ENCODE data around the gene ERCC2. TPM values are rescaled to one million over a fixed set of nuclear protein-coding genes. Genes with fewer than 3 reads are reported as not detected.

ERCC2 gene
- 12.5 and 13.2 TPM in 2 replicates for total RNA-seq

DNA sequence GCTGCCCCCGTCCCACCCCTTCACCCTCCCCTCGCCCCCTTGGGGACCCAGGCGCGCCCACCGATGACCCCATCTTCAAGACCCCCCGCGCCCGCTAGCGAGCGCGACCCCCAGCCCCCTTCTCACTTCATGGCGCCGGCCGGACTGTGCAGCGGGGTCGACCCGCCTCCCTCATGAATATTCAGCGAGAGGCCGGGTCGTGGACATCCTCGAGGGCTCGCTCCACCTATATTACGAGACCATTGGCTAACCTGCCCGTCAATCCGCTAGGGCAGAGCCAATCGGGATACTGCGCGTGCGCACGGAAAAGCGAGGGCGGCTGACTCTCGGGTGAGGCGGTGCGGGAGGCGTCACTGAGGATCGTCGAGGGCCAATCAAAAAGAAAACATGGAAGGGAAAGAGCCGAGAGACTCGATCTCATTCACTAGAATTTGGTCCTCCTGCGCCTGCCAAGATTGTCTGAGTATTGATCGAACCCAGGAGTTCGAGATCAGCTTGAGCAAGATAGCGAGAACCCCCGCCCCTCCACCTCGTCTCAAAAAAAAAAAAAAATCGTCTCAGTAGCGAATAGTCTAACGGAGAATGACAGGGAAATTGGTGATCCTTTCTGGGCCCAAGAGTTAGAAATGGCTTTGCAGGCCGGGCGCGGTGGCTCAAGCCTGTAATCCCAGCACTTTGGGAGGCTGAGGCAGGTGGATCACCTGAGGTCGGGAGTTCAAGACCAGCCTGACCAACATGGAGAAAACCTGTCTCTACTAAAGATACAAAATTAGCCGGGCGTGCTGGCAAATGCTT, at the start of gene ERCC2:
Gene ERCC2 (minus strand): TSS at position 164 of the 795 bp plus-strand sequence. CDS start 33 bp downstream, at position 131.

DNA sequence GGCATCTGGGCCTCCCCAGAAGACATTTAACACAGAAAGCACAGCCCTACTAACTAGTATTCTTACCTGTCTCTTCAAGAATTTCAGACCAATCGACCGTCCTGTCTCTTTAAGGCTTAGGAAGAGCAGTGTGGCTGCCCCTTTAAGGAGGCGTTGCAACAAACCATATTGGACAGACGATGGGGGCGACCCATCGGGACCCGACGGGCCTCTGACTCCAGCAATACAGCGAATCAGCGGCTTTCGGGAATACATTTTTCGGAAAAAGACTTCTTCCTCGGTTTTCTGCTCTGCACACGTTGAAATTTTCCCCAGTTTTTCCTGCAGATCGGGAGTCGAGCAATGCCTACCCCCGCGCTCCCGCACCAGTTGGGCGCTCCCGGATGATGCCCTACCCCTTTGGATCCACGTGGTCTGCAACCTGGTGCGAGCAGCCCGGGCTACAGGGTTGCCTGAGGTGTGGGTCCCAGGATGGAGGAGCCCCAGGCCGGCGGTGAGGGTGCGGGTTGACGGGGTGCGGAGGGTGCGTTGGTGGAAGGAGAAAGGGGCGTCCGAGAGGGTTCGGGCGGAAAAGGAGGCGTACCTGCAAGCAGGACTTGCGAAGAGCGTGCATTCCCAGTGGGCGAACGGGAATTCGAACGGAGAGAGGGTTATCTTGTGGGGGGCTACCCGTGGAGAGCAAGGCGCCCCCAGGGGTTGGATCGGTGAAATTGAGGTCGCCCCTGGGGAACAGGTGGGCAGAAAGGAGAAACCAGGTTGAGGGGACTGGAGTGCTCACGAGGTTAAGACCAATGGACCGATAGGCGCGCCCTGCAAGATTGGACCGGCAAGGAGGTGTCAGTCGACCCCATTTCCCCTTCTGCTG, 36.1 kb upstream of the ERCC2 start, which contains the start of gene POLR1G:
Gene POLR1G (plus strand): TSS at position 419 of the 865 bp plus-strand sequence. CDS start 53 bp downstream, at position 472.

DNA sequence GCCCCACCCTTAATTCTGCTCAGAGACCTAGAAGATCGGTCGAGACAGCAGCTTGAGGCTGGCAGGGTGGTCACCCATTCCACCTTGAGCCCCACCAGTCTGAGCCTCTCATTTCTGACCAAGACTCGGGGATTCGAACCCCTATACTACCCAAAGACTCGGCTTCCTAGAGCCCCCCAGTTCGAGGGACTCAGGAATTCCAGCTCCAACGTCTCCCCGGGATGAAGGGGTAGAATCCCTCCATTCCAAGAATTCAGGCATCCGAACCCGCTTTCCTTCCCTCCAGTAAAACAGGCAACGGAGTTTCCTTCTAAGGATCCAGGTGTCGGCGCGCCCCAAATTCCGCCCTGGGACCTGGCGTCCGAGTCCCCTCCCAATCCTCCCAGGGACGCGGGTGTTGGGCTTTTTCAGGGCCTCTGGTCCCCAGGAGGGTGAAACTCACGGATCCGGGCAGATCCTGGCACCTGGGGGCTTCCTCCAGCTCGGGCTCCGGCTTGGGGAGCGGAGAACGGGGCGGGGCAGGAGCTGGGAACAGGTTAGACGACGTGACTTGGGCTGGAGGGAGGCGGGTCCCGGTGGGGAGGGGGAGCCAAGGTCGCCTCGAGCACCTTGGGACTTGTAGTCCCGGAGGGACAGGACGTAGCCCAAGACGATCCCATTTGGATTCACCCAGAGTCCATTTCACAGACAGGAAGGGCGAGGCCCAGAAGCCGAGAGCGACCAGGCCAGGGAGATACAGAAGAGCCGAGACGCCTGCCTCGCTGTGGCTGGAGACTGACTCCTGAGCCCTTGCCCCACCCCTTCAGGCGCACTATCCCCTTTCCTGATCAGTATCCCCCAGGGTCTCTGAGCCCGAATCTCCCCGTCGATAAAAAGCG, 34.4 kb upstream of the ERCC2 start, which contains the start of gene PPP1R13L:
Gene PPP1R13L (minus strand): TSS at position 513 of the 878 bp plus-strand sequence. CDS start 6,751 bp downstream, outside the sequence.

DNA sequence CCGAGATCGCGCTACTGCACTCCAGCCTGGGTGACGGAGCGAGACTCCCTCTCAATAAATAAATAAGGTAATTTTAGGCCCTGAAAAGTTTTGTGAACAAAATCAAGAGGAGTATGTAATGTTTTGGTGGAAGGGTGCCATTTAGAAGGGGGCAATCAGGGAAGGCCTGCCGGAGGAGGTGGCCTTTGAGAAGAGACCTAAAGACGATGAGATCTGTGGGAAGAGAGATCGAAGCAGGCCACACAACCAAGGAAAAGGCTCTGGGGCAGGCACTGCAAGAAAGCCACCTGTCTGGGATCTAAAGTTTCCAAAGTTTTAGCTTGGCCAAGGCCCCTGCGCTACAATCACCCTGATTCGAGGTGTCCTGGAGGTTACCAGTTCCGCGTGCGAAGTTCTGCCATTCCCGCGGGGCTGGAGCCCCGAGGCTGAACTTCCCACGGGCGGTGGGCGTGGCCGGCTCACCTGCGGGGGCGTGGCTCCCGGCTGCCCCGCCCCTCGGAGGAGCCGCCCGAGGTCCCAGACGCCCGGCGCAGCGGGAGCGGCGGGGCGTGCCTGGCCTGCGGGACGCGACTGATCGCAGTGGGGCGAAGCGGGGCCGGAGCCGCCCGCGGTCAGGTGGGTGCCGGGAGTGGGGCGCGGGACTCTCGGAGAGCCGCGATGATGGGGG, 30.0 kb downstream of the ERCC2 start, which contains the start of gene KLC3:
Gene KLC3 (plus strand): TSS at position 519 of the 667 bp plus-strand sequence. CDS start 4,792 bp downstream, outside the sequence.

DNA sequence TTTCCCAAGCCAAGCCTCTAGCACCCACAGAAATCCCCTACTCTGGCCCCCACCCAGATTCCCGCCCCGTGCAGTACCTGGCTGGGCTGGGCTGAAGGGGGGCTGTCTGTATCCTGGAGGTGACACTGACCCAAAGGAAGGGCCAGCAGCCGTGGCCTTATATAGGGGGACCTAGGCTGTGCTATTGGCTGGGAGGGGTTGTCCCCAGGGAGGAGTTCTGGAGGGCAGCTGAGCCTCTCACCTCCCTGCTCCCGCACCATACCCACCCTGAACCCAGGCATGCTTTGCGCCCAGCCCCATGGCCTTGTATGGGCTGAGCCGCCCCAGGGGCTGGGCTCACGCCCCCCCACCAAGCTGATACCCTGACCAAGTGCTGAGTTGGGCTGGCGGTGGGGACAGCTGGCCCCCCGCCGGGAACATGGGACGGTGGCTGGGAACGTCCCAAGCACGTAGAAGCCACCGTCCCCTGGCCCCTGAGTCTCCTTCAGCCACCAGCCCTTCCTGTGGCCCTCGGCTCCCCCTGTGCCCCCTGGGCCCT, 47.6 kb downstream of the ERCC2 start, which contains the start of gene CKM:
Gene CKM (minus strand): TSS at position 132 of the 538 bp plus-strand sequence. CDS start 3,162 bp downstream, outside the sequence.

Other genes starting within 250 kb of the ERCC2 start
- gene NKPD1, start 209.6 kb downstream of the ERCC2 start, total RNA-seq = 0.47 and 0.52 TPM in 2 replicates
- gene TRAPPC6A, start 192.3 kb downstream of the ERCC2 start, total RNA-seq = 11.0 and 13.4 TPM in 2 replicates
- gene BLOC1S3, start 191.8 kb downstream of the ERCC2 start, total RNA-seq = 1.8 and 2.2 TPM in 2 replicates
- gene EXOC3L2, start 125.2 kb downstream of the ERCC2 start, total RNA-seq = 0.16 TPM in 1 of 2 replicates, not detected in the other
- 8.2 and 15.9 TPM in 2 replicates for gene MARK4, start 119.3 kb downstream of the ERCC2 start, total RNA-seq
- not detected in 2 replicates for gene CKM, start 47.7 kb downstream of the ERCC2 start, total RNA-seq
- 0.16 TPM in 1 of 2 replicates, not detected in the other for gene KLC3, start 29.8 kb downstream of the ERCC2 start, total RNA-seq
- 0.60 and 1.3 TPM in 2 replicates for gene PPP1R13L, start 34.5 kb upstream of the ERCC2 start, total RNA-seq
- gene POLR1G, start 36.1 kb upstream of the ERCC2 start, total RNA-seq = 1.5 and 2.0 TPM in 2 replicates
- 45.9 and 58.8 TPM in 2 replicates for gene ERCC1, start 53.3 kb upstream of the ERCC2 start, total RNA-seq
- gene FOSB, start 97.4 kb upstream of the ERCC2 start, total RNA-seq = 0.79 and 1.1 TPM in 2 replicates
- gene RTN2, start 126.5 kb upstream of the ERCC2 start, total RNA-seq = 8.5 and 12.1 TPM in 2 replicates
- gene PPM1N, start 127.9 kb upstream of the ERCC2 start, total RNA-seq = 5.5 and 7.5 TPM in 2 replicates
- 18.9 and 32.5 TPM in 2 replicates for gene VASP, start 136.9 kb upstream of the ERCC2 start, total RNA-seq
- 2.7 and 3.5 TPM in 2 replicates for gene OPA3, start 214.2 kb upstream of the ERCC2 start, total RNA-seq
- under 0.01 TPM in 1 of 2 replicates, not detected in the other for gene GPR4, start 231.6 kb upstream of the ERCC2 start, total RNA-seq